HUES6 (cell line): ENCODE data around the gene SGTA.

Experiments used
- H3K27ac ChIP-seq: 2 replicates; pipeline ENCODE4 v1.7.0; 2013; ENCODE audit warnings: low read depth, mild to moderate bottlenecking, low read length, inconsistent platforms
- H3K27me3 ChIP-seq: 2 replicates; pipeline ENCODE4 v1.6.1; 2013; ENCODE audit warnings: low read length; ENCODE audit not compliant: control insufficient read depth, insufficient read depth
- H3K36me3 ChIP-seq: 2 replicates; pipeline ENCODE4 v1.6.1; 2013; ENCODE audit warnings: low read length; ENCODE audit not compliant: control insufficient read depth, insufficient read depth
- H3K4me1 ChIP-seq: 2 replicates; pipeline ENCODE4 v1.6.1; 2013; ENCODE audit warnings: low read length; ENCODE audit not compliant: control insufficient read depth, insufficient read depth
- H3K4me3 ChIP-seq: 2 replicates; pipeline ENCODE4 v1.5.1; 2013; ENCODE audit warnings: low read depth, low read length
- H3K9ac ChIP-seq: one replicate; pipeline ENCODE4 v1.6.1; 2013; ENCODE audit warnings: mild to moderate bottlenecking, low read length
- H3K9me3 ChIP-seq: 2 replicates; pipeline ENCODE4 v1.6.1; 2013; ENCODE audit warnings: low read depth, low read length; ENCODE audit not compliant: control insufficient read depth, insufficient read depth

SGTA gene

GRCh38 chr19:2736550-2737190, 46.4 kb downstream of the SGTA start:
- H3K27me3 ChIP-seq = peaks cover 3% of the 10 kb centered on the region; the same call in 1 of the 2 replicates
- H3K27ac ChIP-seq = no peak overlapping the region
- H3K9me3 ChIP-seq = peaks cover 10% of the 10 kb centered on the region
- peaks cover 3% of the 10 kb centered on the region; the same call in 1 of the 2 replicates for H3K4me1 ChIP-seq
- peaks cover 42% of the 10 kb centered on the region for H3K36me3 ChIP-seq
- no peak overlapping the region for H3K4me3 ChIP-seq
- no peak overlapping the region for H3K9ac ChIP-seq

GRCh38 chr19:2735374-2735773, 47.7 kb downstream of the SGTA start:
- Histone ChIP-seq H3K9me3 (peaks cover 10% of the 10 kb centered on the region), H3K4me1 (peaks cover 3% of the 10 kb centered on the region; the same call in 1 of the 2 replicates), H3K4me3 (no peak overlapping the region), H3K36me3 (peaks cover 42% of the 10 kb centered on the region), H3K27ac (no peak overlapping the region), H3K27me3 (no peaks in the 10 kb centered on the region), H3K9ac (no peak overlapping the region)

- peaks cover 42% of the 10 kb centered on the region for H3K36me3 ChIP-seq
- no peak overlapping the region for H3K9ac ChIP-seq
- peaks cover 3% of the 10 kb centered on the region; the same call in 1 of the 2 replicates for H3K4me1 ChIP-seq
- peaks cover 10% of the 10 kb centered on the region for H3K9me3 ChIP-seq
- no peak overlapping the region for H3K4me3 ChIP-seq
- H3K27ac ChIP-seq = no peak overlapping the region
- no peaks in the 10 kb centered on the region for H3K27me3 ChIP-seq
Observed at GRCh38 chr19:2734589-2735288, 48.3 kb downstream of the SGTA start.

GRCh38 chr19:2733930-2734588, 49.0 kb downstream of the SGTA start:
- Histone ChIP-seq H3K9ac (no peak overlapping the region), H3K9me3 (peaks cover 10% of the 10 kb centered on the region), H3K27me3 (no peaks in the 10 kb centered on the region), H3K36me3 (peaks cover 42% of the 10 kb centered on the region), H3K4me3 (no peak overlapping the region), H3K4me1 (peaks cover under 1% of the 10 kb centered on the region; the same call in 1 of the 2 replicates), H3K27ac (no peak overlapping the region)

GRCh38 chr19:2732883-2733282, 50.2 kb downstream of the SGTA start:
- Histone ChIP-seq H3K27ac (no peak overlapping the region), H3K4me3 (no peak overlapping the region), H3K9ac (no peak overlapping the region), H3K4me1 (no peaks in the 10 kb centered on the region), H3K9me3 (peaks cover 10% of the 10 kb centered on the region), H3K36me3 (peaks cover 42% of the 10 kb centered on the region), H3K27me3 (no peaks in the 10 kb centered on the region; the same call in 1 of the 2 replicates)

GRCh38 chr19:2732157-2732725, 50.8 kb downstream of the SGTA start:
- no peak overlapping the region for H3K27ac ChIP-seq
- H3K9ac ChIP-seq = no peak overlapping the region
- peaks cover 4% of the 10 kb centered on the region; the same call in 1 of the 2 replicates for H3K27me3 ChIP-seq
- H3K9me3 ChIP-seq = peaks cover 10% of the 10 kb centered on the region
- H3K36me3 ChIP-seq = peaks cover 42% of the 10 kb centered on the region
- peaks cover 4% of the 10 kb centered on the region for H3K4me1 ChIP-seq
- H3K4me3 ChIP-seq = no peak overlapping the region

GRCh38 chr19:2731181-2731995, 51.7 kb downstream of the SGTA start:
- Histone ChIP-seq H3K27me3 (peaks cover 12% of the 10 kb centered on the region; the same call in 1 of the 2 replicates), H3K36me3 (peaks cover 34% of the 10 kb centered on the region), H3K4me3 (no peak overlapping the region), H3K9me3 (peaks cover 3% of the 10 kb centered on the region; the same call in 1 of the 2 replicates), H3K4me1 (peaks cover 10% of the 10 kb centered on the region), H3K9ac (no peak overlapping the region), H3K27ac (no peak overlapping the region)

GRCh38 chr19:2729943-2730818, 52.9 kb downstream of the SGTA start:
- Histone ChIP-seq H3K4me3 (no peak overlapping the region), H3K9me3 (no peaks in the 10 kb centered on the region), H3K9ac (no peak overlapping the region), H3K4me1 (peaks cover 10% of the 10 kb centered on the region), H3K27me3 (peaks cover 12% of the 10 kb centered on the region; the same call in 1 of the 2 replicates), H3K27ac (no peak overlapping the region), H3K36me3 (peaks cover 22% of the 10 kb centered on the region)

GRCh38 chr19:2728783-2729387, 54.2 kb downstream of the SGTA start:
- Histone ChIP-seq H3K36me3 (peaks cover 10% of the 10 kb centered on the region), H3K4me1 (peaks cover 10% of the 10 kb centered on the region), H3K9me3 (no peaks in the 10 kb centered on the region), H3K27me3 (peaks cover 12% of the 10 kb centered on the region; the same call in 1 of the 2 replicates), H3K27ac (no peak overlapping the region), H3K9ac (no peak overlapping the region), H3K4me3 (no peak overlapping the region)
